Testis (tissue), 2 donors: ENCODE measurements around the gene MIB1.

ENCODE experiments used
- CTCF ChIP-seq, 3 experiments: fragments of 450-650 bp in 2 of 3; fragments of 200-600 bp in 1 of 3; sonication (generic) in 1 of 3; IDR thresholded peaks; one replicate each; pipeline ENCODE4 v1.5.1; 2016 to 2019; ENCODE audit warnings: antibody characterized with exemption in 3 of 3, mild to moderate bottlenecking in 2 of 3, moderate library complexity in 1 of 3
- POLR2A ChIP-seq: fragments of 450-650 bp; IDR thresholded peaks from one replicate; pipeline ENCODE4 v1.6.1; 2017; ENCODE audit warnings: antibody characterized with exemption, mild to moderate bottlenecking, moderate library complexity

GRCh38 chr18:21798126-21798525 lies 57.5 kb downstream of the MIB1 start:
- TF ChIP-seq CTCF (IDR thresholded peaks at IDR 0.05) (no peak), POLR2A (no peak)
